GM23338 (cell line): ENCODE data around the gene VAPA. TPM values are rescaled to one million over a fixed set of nuclear protein-coding genes. Genes with fewer than 3 reads are reported as not detected.

Experiments
- ATAC-seq: fragments of 200-7000 bp; cut with Tn5 transposase; 3 replicates; pipeline ENCODE4 v1.9.1; 2020
- DNase-seq: peaks from one replicate; pipeline ENCODE4 v3.0.0-alpha.2; 2015; ENCODE audit warnings: low spot score
- H2AFZ ChIP-seq: fragments of 200-600 bp; sonication (generic); 2 replicates; pipeline ENCODE4 v1.8.0; 2016; ENCODE audit warnings: antibody characterized with exemption, mild to moderate bottlenecking, moderate library complexity
- H3F3A ChIP-seq: fragments of 200-600 bp; sonication (generic); replicated peaks from 2 replicates; pipeline ENCODE4 v1.8.0; 2017; ENCODE audit warnings: antibody characterized with exemption, mixed run types, low read depth
- H3K27ac ChIP-seq: fragments of 200-600 bp; sonication (generic); 2 replicates; pipeline ENCODE4 v1.6.1; 2016; ENCODE audit warnings: low read depth
- H3K27me3 ChIP-seq: fragments of 200-600 bp; sonication (generic); 2 replicates; pipeline ENCODE4 v1.8.0; 2016; ENCODE audit warnings: mild to moderate bottlenecking, mixed run types, moderate library complexity; ENCODE audit not compliant: insufficient read depth
- H3K36me3 ChIP-seq: fragments of 200-600 bp; sonication (generic); 2 replicates; pipeline ENCODE4 v1.8.0; 2016; ENCODE audit warnings: mild to moderate bottlenecking; ENCODE audit not compliant: insufficient read depth
- H3K4me1 ChIP-seq: fragments of 200-600 bp; sonication (generic); 2 replicates; pipeline ENCODE4 v1.8.0; 2016; ENCODE audit warnings: mild to moderate bottlenecking, moderate library complexity; ENCODE audit not compliant: insufficient read depth
- H3K4me2 ChIP-seq: fragments of 200-600 bp; sonication (generic); 2 replicates; pipeline ENCODE4 v1.7.1; 2017; ENCODE audit warnings: mixed run types
- H3K4me3 ChIP-seq: fragments of 200-600 bp; sonication (generic); 2 replicates; pipeline ENCODE4 v1.6.1; 2016; ENCODE audit warnings: mixed run types
- H3K79me2 ChIP-seq: fragments of 200-600 bp; sonication (generic); replicated peaks from 2 replicates; pipeline ENCODE4 v1.8.0; 2017; ENCODE audit warnings: mild to moderate bottlenecking; ENCODE audit not compliant: insufficient read depth
- H3K9me2 ChIP-seq: fragments of 200-600 bp; sonication (generic); 2 replicates; pipeline ENCODE4 v1.8.0; 2017; ENCODE audit not compliant: insufficient read depth
- H4K20me1 ChIP-seq: fragments of 200-600 bp; sonication (generic); replicated peaks from 2 replicates; pipeline ENCODE4 v1.8.0; 2017; ENCODE audit warnings: mild to moderate bottlenecking; ENCODE audit not compliant: insufficient read depth
- H3K27ac Mint-ChIP-seq: 2 replicates; pipeline ENCODE4 v1.8.0; 2020; ENCODE audit warnings: inconsistent platforms, mild to moderate bottlenecking, moderate library complexity, mixed read lengths
- H3K27me3 Mint-ChIP-seq: 3 replicates; pipeline ENCODE4 v1.8.0; 2022; ENCODE audit warnings: low read depth, mild to moderate bottlenecking, moderate library complexity, mixed read lengths, inconsistent platforms; ENCODE audit not compliant: insufficient read depth, poor library complexity
- H3K36me3 Mint-ChIP-seq: 3 replicates; pipeline ENCODE4 v1.8.0; 2021; ENCODE audit warnings: low read depth, mild to moderate bottlenecking, inconsistent platforms, moderate library complexity, mixed read lengths
- H3K4me1 Mint-ChIP-seq: 3 replicates; pipeline ENCODE4 v1.8.0; 2020; ENCODE audit warnings: mild to moderate bottlenecking, inconsistent platforms, mixed read lengths
- H3K4me3 Mint-ChIP-seq: 3 replicates; pipeline ENCODE4 v1.8.0; 2021; ENCODE audit warnings: moderate library complexity, mild to moderate bottlenecking, inconsistent platforms, mixed read lengths
- H3K9me3 Mint-ChIP-seq: 3 replicates; pipeline ENCODE4 v1.8.0; 2020; ENCODE audit warnings: moderate library complexity, mild to moderate bottlenecking, inconsistent platforms, mixed read lengths
- CREB1 ChIP-seq: fragments of 250-450 bp; sonication (Bioruptor Pico); IDR thresholded peaks from 2 replicates; pipeline ENCODE4 v1.5.0; 2020; ENCODE audit warnings: low read depth, mild to moderate bottlenecking, moderate library complexity
- CTCF ChIP-seq, 2 experiments: fragments of 200-600 bp in 1 of 2; sonication (generic) in 1 of 2; conservative IDR thresholded peaks; 2 replicates each; pipeline versions ENCODE4 v1.5.1 to v1.6.1; 2016 to 2017; ENCODE audit warnings: antibody characterized with exemption in 2 of 2, low read depth in 2 of 2, mild to moderate bottlenecking in 2 of 2, moderate library complexity in 1 of 2
- ETS1 ChIP-seq: IDR thresholded peaks from 2 replicates; pipeline ENCODE4 v1.6.1; 2016; ENCODE audit warnings: antibody characterized with exemption
- EZH2 ChIP-seq: fragments of 200-600 bp; sonication (generic); IDR thresholded peaks from one replicate; pipeline ENCODE4 v1.8.0; 2017; ENCODE audit warnings: antibody characterized with exemption, mild to moderate bottlenecking, low read depth; ENCODE audit not compliant: unreplicated experiment
- EZH2phosphoT487 ChIP-seq: fragments of 200-600 bp; sonication (generic); IDR thresholded peaks from one replicate; pipeline ENCODE4 v1.8.1; 2018; ENCODE audit warnings: antibody characterized with exemption; ENCODE audit not compliant: unreplicated experiment
- JUNB ChIP-seq: IDR thresholded peaks from one replicate; pipeline ENCODE4 v1.6.1; 2016; ENCODE audit warnings: antibody characterized with exemption; ENCODE audit not compliant: unreplicated experiment
- NANOG ChIP-seq: IDR thresholded peaks from 2 replicates; pipeline ENCODE4 v1.6.1; 2016; ENCODE audit warnings: antibody characterized with exemption, borderline replicate concordance
- POLR2AphosphoS5 ChIP-seq: IDR thresholded peaks from 2 replicates; pipeline ENCODE4 v1.6.1; 2016; ENCODE audit warnings: antibody characterized with exemption, low read depth
- REST ChIP-seq: IDR thresholded peaks from one replicate; pipeline ENCODE4 v1.6.1; 2018; ENCODE audit warnings: antibody characterized with exemption; ENCODE audit not compliant: unreplicated experiment
- STAT1 ChIP-seq: IDR thresholded peaks from one replicate; pipeline ENCODE4 v1.6.1; 2016; ENCODE audit warnings: antibody characterized with exemption; ENCODE audit not compliant: unreplicated experiment
- ZNF114 ChIP-seq: fragments of 250-450 bp; sonication (Bioruptor Pico); IDR thresholded peaks from 2 replicates; pipeline ENCODE4 v1.5.0; 2020; ENCODE audit warnings: mild to moderate bottlenecking, moderate library complexity
- ZNF331 ChIP-seq: fragments of 250-450 bp; sonication (Bioruptor Pico); IDR thresholded peaks from 2 replicates; pipeline ENCODE4 v1.5.0; 2020; ENCODE audit warnings: low read depth, mild to moderate bottlenecking, moderate library complexity
- ZNF462 ChIP-seq: fragments of 250-450 bp; sonication (Bioruptor Pico); IDR thresholded peaks from 2 replicates; pipeline ENCODE4 v1.5.0; 2020; ENCODE audit warnings: mild to moderate bottlenecking, moderate library complexity
- polyA plus RNA-seq: library from polyadenylated mRNA; unstranded; fragments of >200 nt; fragmentation: Nextera tagmentation; extraction: Ambion mirVana; gene quantifications from 2 replicates; pipeline ENCODE4 v1.2.1, GENCODE V29; 2016
- total RNA-seq: library from RNA; depleted of rRNA; stranded (reverse); fragments of >200 nt; shearing (Covaris generic); gene quantifications from 2 replicates; pipeline ENCODE4 v1.2.3, GENCODE V29; 2014

Gene VAPA
- total and polyA plus RNA-seq, 2 experiments from 2014 or later: 162 to 178 TPM

GRCh38 chr18:9887992-9888391, 25.8 kb upstream of the VAPA start:
- Histone ChIP-seq H3K9me2 (peaks cover 6% of the 10 kb centered on the region; the same call in 1 of the 2 replicates), H3K36me3 (no peaks in the 10 kb centered on the region), H3K79me2 (no peaks in the 10 kb centered on the region), H3F3A (no peaks in the 10 kb centered on the region), H3K4me3 (no peak overlapping the region), H4K20me1 (no peaks in the 10 kb centered on the region), H3K4me1 (no peaks in the 10 kb centered on the region), H3K4me2 (no peak overlapping the region), H3K27ac (no peak overlapping the region), H3K27me3 (no peaks in the 10 kb centered on the region), H2AFZ (no peak overlapping the region)
- Mint-ChIP-seq H3K27me3 (no peaks in the 10 kb centered on the region), H3K9me3 (no peaks in the 10 kb centered on the region; the same call in 1 of the 3 replicates), H3K4me1 (no peaks in the 10 kb centered on the region), H3K27ac (no peak overlapping the region), H3K36me3 (no peaks in the 10 kb centered on the region), H3K4me3 (no peak overlapping the region)
- DNase-seq (no peak), ATAC-seq (no peak)
- no peak for TF ChIP-seq CTCF (conservative IDR thresholded peaks at IDR 0.05; ENCODE audit: low read depth in 2 of 2)
- TF ChIP-seq ZNF331: no peak
- no peak for TF ChIP-seq EZH2
- no peak for TF ChIP-seq REST
- TF ChIP-seq JUNB: no peak
- TF ChIP-seq ETS1: no peak
- TF ChIP-seq ZNF114 (CRISPR knock-in tag): no peak
- no peak for TF ChIP-seq EZH2phosphoT487
- TF ChIP-seq STAT1: no peak
- TF ChIP-seq CREB1 (CRISPR knock-in tag): no peak
- TF ChIP-seq NANOG: no peak
- no peak for TF ChIP-seq ZNF462
- no peak for TF ChIP-seq POLR2AphosphoS5
